Cardiac septum (tissue), 1 donor: ENCODE measurements around the gene MIPOL1. TPM values are rescaled to one million over a fixed set of nuclear protein-coding genes. Genes with fewer than 3 reads are reported as not detected.
"Not testable (repeated sequence)": the region's sequence is repeated elsewhere in the genome, so short reads cannot be mapped to it uniquely, and the experiment has no call there.

ENCODE experiments used
- DNase-seq: peaks from one replicate; pipeline ENCODE4 v3.0.0-alpha.2; 2020; ENCODE audit warnings: low spot score
- intact Hi-C: fragments of 100-400 bp; cut with DNase I; formaldehyde crosslinking; loops from one replicate; pipeline ENCODE4 v1.14.0; 2022
- total RNA-seq: library from RNA; stranded (reverse); fragmentation: NEBNext Ultra II Directional; extraction: Animal tissue kit (Norgen Biotek cat#: 25700); gene quantifications from one replicate; pipeline ENCODE4 v1.2.1, GENCODE V29; 2021
- donor health status: DM: no; HTN: no; CAD: no.

MIPOL1 gene
- total RNA-seq, 1 donor from 2014 or later = 7.9 TPM

DNA sequence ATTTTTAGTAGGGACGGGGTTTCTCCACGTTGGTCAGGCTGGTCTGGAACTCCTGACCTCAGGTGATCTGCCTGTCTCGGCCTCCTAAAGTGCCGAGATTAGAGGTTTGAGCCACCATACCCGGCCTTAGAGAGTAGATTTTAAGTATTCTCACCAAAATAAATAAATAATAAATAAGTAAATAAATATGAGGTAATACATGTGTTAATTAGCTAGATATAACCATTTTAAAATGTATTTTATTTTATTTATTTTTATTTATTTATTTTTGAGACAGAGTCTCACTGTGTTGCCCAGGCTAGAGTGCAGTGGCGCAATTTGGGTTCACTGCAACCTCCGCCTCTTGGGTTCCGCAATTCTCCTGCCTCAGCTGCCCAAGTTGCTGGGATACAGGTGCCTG is 13.2 kb upstream of the MIPOL1 start:
- intact Hi-C loops = not testable (repeated sequence)

DNA sequence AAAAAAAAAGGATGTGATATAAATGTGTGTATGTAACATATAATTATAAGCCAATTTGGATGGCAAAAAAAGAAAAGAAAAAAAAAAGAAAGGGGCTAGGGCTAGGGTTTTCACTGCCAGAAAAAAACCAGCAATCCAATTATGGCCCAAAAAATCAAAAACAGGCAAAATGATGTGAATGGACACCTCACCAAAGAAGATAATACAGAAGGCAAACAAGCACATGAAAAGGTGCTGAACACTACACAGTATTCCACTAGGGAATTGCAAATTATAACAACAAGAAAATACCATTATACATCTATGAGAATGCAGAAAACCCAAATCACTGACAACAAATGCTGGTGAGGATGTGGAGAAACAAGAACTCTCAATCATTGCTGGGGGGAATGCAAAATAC is 12.1 kb upstream of the MIPOL1 start:
- DNase-seq = no peak

More for the DNA sequence above, 13.2 kb upstream of the MIPOL1 start:
- DNase-seq = not testable (repeated sequence)

GRCh38 chr14:37186865-37187264 is 10.9 kb upstream of the MIPOL1 start:
- no peak for DNase-seq
- intact Hi-C loops = no loop called here

More for the DNA sequence above, 12.1 kb upstream of the MIPOL1 start:
- intact Hi-C loops = no loop called here

DNA sequence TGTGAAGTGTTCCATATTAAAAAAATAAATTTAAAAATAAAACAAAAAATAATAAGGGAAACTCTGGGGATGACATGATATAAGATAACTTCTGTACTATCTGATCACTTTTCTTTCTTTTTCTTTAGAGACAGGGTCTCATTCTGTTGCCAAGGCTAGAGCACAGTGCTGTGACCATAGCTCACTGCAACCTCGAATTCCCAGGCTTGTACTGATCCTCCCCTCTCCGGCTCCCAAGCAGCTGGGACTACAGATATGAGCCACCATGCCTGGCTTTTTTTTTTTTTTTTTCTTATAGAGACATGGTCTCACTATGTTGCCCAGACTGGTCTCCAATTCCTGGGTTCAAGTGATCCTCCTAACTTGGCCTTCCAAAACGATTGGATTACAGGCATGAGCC is 10.4 kb upstream of the MIPOL1 start:
- DNase-seq = no peak
- intact Hi-C loops = no loop called here

GRCh38 chr14:37187840-37188577 is 9.7 kb upstream of the MIPOL1 start:
- intact Hi-C loops, DNase-seq: not testable (repeated sequence)

DNA sequence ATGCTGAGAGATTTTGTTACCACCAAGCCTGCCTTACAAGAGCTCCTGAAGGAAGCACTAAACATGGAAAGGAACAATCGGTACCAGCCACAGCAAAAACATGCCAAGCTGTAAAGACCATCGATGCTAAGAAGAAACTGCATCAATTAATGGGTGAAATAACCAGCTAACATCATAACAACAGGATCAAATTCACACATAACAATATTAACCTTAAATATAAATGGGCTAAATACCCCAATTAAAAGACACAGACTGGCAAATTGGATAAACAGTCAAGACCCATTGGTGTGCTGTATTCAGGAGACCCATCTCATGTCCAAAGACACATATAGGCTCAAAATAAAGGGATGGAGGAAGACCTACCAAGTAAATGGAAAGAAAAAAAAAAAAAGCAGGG is 8.0 kb upstream of the MIPOL1 start:
- intact Hi-C loops, DNase-seq: not testable (repeated sequence)

GRCh38 chr14:37194698-37195097 is 3.0 kb upstream of the MIPOL1 start:
- no peak for DNase-seq

GRCh38 chr14:37195327-37195726 is 2.4 kb upstream of the MIPOL1 start:
- intact Hi-C loops = no loop called here
- DNase-seq = no peak

More at GRCh38 chr14:37194698-37195097, 3.0 kb upstream of the MIPOL1 start:
- intact Hi-C loops = no loop called here

- DNase-seq = no peak
- intact Hi-C loops = loop anchor here (1.0 kb wide), 1 partner anchor 25 kb away; the partner anchor contains the start of gene SLC25A21
Observed at GRCh38 chr14:37196604-37197420, 925 bp upstream of the MIPOL1 start.

DNA sequence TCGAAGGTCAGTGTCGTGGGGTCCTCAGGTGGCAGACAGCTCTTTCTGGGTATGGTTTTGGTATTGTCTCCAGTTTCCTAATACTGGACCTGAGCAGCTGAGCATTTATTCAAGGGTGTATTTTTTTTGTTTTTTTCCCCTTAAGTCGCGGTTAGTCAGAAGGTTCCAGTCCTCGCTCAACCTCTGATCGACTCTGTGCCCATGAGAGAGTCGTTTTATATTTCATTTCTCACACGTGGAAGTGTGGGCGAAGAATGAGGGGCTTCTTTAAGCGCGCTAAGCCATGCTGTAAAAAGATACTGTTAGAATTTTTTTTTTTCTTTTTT is 499 bp downstream of the MIPOL1 start:
- DNase-seq = no peak
- intact Hi-C loops = no loop called here

- intact Hi-C loops = no loop called here
Observed at GRCh38 chr14:37198907-37199306, 1.2 kb downstream of the MIPOL1 start.

DNA sequence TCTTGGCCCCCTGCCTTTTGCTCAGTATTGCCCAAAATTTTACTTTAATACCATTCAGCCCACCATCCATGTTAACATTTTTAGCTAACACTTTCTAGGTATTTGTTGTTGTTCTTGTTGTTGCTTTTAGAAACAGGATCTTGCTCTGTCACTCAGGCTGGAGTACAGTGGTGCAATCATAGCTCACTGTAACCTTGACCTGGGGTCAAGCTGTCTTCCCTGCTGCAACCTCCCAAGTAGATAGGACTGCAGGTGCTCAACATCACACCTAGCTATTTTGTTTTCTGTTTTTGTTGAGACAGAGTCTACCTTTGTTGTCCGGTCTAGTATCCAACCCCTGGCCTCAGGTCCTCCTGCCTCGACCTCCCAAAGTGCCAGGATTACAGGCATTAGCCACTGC is 4.0 kb downstream of the MIPOL1 start:
- intact Hi-C loops = no loop called here
- no peak for DNase-seq

More at GRCh38 chr14:37198907-37199306, 1.2 kb downstream of the MIPOL1 start:
- DNase-seq = no peak

DNA sequence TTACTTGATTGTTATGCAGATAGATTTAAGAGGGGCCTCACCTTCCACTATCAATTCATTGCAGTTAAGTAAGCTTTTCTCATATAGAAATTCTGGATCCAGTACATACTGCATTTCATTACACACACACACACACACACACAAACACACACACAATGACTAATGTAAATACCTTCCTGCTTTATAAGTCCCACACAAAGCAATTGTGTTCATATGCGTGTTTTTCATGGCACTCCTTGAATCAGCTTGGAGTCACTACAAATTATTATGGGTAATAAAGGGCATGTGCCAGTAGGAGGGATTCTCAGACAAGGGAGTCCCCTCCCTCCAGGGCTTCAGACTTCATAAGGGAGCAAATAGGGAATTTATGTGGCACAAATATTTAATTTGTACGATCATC is 4.5 kb downstream of the MIPOL1 start:
- intact Hi-C loops = no loop called here
- DNase-seq = no peak

DNA sequence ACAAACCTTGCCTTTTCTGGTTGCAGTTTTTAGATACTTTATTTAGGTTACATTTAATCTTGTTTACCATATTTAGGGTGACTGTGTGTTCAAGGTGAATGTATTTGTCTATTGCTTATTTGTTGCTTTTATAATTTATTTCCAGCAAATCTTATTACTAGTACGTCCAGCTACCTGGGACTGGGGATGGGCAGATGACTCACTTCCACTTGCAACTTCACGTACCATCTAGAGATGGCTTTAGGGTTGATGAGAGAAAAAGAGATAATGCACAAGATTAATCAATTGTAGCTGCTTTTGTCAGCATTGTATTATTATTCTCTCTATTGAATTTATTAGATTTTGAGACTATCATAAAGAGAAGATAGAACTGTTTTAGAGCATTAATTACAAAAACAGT is 5.1 kb downstream of the MIPOL1 start:
- intact Hi-C loops = no loop called here
- DNase-seq = no peak

DNA sequence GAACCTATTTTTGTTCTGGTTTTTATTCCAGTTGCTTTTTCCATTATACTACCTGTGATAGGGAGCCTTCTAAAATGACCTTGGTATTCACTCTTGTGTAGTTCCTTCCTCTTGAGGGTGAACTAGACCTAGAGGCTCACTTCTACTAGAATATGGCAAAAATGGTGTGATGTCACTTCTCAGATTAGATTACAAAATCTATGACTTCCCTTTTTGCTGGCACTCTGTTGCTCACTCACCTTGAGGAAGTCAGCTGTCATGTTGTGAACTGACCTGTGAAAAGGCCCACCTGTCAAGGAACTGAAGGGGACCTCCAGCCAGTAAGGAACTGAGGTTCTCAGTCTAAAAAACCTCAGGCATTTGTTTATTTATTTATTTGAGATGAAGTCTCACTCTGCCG is 5.7 kb downstream of the MIPOL1 start:
- DNase-seq = no peak
- intact Hi-C loops = no loop called here

DNA sequence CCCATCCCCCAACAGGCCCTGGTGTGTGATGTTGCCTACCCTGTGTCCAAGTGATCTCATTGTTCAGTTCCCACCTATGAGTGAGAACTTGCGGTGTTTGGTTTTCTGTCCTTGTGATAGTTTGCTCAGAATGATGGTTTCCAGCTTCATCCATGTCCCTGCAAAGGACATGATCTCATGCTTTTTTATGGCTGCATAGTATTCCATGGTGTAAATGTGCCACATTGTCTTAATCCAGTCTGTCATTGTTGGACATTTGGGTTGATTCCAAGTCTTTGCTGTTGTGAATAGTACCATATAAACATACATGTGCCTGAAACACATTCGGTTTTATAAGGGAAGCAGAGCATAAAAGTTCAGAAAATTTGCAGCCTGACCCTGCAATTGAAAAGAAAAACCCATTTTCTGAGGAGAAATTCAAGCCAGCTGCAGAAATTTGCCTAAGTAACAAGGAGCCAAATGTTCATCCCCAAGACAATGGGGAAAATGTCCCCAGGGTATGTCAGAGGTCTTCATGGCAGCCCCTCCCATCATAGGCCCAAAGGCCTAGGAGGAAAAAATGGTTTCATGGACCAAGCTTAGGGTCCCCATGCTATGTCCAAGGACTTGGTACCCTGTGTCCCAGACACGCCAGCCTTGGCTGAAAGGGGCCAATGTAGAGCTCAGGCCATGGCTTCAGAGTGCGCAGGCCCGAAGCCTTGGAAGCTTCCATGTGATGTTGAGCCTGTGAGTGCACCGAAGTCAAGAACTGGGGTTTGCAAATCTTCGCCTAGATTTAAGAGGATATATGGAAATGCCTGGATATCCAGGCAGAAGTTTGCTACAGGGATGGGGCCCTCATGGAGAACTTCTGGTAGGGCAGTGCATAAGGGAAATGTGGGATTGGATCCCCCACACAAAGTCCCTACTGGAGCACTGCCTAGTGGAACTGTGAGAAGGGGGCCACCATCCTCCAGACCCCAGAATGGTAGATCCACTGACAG is 8.2 kb downstream of the MIPOL1 start:
- intact Hi-C loops, DNase-seq: not testable (repeated sequence)

DNA sequence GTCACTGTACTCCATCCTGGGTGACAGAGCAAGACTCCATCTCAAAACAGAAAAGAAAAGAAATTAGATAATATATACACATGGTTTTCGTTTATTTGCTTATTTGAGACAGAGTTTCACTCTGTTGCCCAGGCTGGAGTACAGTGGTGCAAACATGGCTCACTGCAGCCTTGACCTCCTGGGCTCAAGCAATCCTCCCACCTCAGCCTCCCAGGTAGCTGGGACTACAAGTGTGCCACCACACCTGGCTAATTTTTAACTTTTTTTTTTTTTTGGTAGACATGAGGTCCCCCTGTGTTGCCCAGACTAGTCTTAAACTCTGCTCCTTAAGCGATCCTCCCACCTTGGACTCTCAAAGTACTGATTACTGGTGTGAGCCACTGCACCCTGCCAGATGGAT is 11.9 kb downstream of the MIPOL1 start:
- intact Hi-C loops, DNase-seq: not testable (repeated sequence)

- no peak for DNase-seq
- intact Hi-C loops = no loop called here
Observed at GRCh38 chr14:37210448-37210847, 12.7 kb downstream of the MIPOL1 start.

- intact Hi-C loops = no loop called here
- no peak for DNase-seq
Observed at GRCh38 chr14:37213016-37213415, 15.3 kb downstream of the MIPOL1 start.

DNA sequence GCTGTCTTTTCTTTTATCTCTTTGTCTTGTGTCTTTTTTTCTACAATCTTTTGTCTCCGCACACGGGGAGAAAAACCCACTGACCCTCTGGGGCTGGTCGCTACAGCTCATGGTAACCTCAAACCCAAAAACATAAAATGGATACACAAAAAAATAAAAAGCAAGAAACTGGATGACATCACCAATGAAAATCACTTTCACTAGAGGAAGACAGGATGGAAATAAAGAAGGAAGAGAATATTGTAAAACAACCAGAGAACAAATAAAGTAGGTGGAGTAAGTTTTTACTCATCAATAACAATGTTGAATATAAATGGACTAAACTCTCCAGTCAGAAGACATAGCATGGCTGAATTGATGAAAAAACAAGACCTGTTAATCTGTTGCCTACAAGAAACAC is 17.6 kb downstream of the MIPOL1 start:
- DNase-seq = no peak
- intact Hi-C loops = no loop called here
